GM18502 (cell line): ENCODE data around the gene FANCC.

Experiments used
- ATAC-seq: cut with Tn5 transposase; IDR thresholded peaks from one replicate; pipeline ENCODE4 v1.9.1; 2021; ENCODE audit warnings: mild to moderate bottlenecking; ENCODE audit not compliant: unreplicated experiment, poor library complexity

Gene FANCC

GRCh38 chr9:95202076-95202681, 115.3 kb downstream of the FANCC start:
- no peak for ATAC-seq

GRCh38 chr9:95201206-95201605, 116.3 kb downstream of the FANCC start:
- ATAC-seq, result no peak

- ATAC-seq, result no peak
Measured at GRCh38 chr9:95197692-95198271, 119.7 kb downstream of the FANCC start.

- ATAC-seq, result no peak
Measured at GRCh38 chr9:95193480-95193879, 124.0 kb downstream of the FANCC start.

GRCh38 chr9:95193067-95193466, 124.4 kb downstream of the FANCC start:
- no peak for ATAC-seq

GRCh38 chr9:95192631-95193030, 124.9 kb downstream of the FANCC start:
- no peak for ATAC-seq

- ATAC-seq, result no peak
Measured at GRCh38 chr9:95190413-95190812, 127.1 kb downstream of the FANCC start.

GRCh38 chr9:95189251-95190098, 128.0 kb downstream of the FANCC start:
- no peak for ATAC-seq

- no peak for ATAC-seq
Measured at GRCh38 chr9:95188459-95188858, 129.1 kb downstream of the FANCC start.

- no peak for ATAC-seq
Measured at GRCh38 chr9:95185956-95186355, 131.6 kb downstream of the FANCC start.

- no peak for ATAC-seq
Measured at GRCh38 chr9:95182854-95183563, 134.5 kb downstream of the FANCC start.

GRCh38 chr9:95181835-95182234, 135.7 kb downstream of the FANCC start:
- no peak for ATAC-seq

- no peak for ATAC-seq
Measured at GRCh38 chr9:95181226-95181818, 136.2 kb downstream of the FANCC start.

- ATAC-seq, result no peak
Measured at GRCh38 chr9:95177617-95178016, 139.9 kb downstream of the FANCC start.

- ATAC-seq, result no peak
Measured at GRCh38 chr9:95176755-95177319, 140.7 kb downstream of the FANCC start.

GRCh38 chr9:95175523-95175922, 142.0 kb downstream of the FANCC start:
- ATAC-seq, result no peak

GRCh38 chr9:95174038-95174437, 143.5 kb downstream of the FANCC start:
- no peak for ATAC-seq

- no peak for ATAC-seq
Measured at GRCh38 chr9:95171596-95171995, 145.9 kb downstream of the FANCC start.

GRCh38 chr9:95171001-95171400, 146.5 kb downstream of the FANCC start:
- ATAC-seq, result no peak

- ATAC-seq, result no peak
Measured at GRCh38 chr9:95167998-95168397, 149.5 kb downstream of the FANCC start.
